OCI-M2 (cell line): ENCODE data around the gene WNT3A.

Experiments used
- DNase-seq: peaks from one replicate; lab custom pipeline; 2025; ENCODE audit not compliant: unreplicated experiment; lab: John Stamatoyannopoulos, UW

The WNT3A gene

DNA sequence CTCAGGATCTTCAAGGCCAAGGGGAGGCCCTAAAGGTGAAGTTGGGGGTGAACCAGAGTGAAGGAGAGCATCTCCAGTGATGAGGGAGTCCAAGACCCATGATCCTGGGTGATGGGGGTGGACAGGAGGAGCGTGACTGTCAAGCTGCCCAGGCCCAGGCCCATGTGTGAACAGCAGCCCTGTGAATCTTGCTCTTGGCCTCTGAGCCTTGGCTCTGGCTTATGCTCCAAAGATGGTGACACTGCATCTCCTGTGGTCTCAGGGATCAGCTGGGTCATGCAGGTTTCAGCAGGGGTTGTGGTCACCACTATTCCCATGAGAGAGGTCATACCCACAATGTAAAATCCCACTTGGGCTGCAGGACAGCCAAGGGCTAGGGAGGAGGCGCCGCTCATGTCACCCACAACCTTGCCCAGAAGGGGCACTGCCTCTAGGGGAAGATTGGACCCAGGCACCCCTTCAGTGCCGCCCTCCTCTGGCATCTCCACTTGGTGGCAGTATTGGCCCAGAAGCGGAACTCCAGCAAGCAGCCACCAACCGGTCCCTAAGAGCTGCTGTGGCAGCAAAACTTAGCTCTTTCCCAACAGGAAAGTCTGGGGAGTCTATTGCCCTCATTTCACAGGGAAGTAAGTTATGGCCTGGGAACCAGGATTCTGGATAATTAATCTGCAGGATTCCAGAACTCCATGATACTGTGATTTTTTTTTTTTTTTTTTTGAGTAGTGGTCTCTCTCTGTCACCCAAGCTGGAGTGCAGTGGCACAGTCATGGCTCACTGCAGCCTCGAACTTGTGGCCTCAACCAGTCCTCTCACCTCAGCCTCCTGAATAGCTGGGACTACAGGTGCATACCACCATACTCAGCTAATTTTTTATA, 7.5 kb upstream of the WNT3A start:
- DNase-seq: no peak

DNA sequence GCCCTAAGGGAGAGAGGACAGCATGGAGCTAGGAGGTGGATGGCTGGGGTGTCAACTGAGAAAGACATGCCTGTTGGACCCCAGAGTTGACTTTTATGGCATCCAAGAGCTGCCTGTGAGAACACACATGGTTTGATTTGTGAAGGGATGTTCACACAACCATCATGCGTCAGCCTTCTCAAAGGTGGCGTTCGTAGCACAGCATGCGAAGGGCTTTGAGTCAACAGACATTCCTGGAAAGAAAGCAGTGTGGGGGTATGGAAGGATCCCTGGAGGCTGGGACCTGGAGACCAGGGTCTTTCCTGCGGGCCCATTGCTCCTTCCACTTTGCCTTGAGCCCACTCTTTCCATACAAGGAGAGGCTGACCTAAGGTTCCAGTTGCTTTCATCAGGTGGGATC, 6.4 kb upstream of the WNT3A start:
- DNase-seq: no peak

DNA sequence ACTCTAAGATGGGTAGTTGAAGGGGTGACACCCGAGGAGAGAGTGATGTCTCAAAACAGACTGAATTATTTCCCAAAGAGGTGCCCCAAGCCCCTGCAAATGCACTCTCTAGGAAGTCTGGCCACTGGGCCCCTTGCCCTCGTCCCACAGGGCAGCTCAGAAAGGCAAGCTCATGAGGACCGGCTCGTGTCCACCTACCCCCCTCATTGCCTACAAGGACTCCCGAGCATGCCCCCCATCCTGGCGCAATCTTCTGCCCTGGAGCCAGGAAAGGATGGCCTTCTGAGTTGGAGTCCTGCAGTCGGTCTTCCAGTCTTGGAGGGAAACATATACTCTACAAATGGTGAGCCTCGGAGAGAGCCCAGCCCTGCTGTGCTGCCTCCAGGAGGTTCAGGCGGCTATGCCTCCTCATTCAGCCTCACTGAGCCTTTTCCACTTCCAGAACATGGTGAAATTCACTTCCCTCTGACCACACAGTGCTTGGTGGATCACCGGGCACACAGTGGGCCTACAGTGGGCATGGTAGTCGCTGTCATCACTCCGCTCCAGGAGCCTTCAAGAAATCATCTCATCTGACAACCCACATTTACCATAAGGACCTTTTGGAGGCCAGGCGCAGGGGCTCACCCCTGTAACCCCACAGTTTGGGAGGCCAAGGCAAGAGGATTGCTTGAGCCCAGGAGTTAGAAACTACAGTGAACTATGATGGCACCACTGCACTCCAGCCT, 5.8 kb upstream of the WNT3A start:
- no peak for DNase-seq

DNA sequence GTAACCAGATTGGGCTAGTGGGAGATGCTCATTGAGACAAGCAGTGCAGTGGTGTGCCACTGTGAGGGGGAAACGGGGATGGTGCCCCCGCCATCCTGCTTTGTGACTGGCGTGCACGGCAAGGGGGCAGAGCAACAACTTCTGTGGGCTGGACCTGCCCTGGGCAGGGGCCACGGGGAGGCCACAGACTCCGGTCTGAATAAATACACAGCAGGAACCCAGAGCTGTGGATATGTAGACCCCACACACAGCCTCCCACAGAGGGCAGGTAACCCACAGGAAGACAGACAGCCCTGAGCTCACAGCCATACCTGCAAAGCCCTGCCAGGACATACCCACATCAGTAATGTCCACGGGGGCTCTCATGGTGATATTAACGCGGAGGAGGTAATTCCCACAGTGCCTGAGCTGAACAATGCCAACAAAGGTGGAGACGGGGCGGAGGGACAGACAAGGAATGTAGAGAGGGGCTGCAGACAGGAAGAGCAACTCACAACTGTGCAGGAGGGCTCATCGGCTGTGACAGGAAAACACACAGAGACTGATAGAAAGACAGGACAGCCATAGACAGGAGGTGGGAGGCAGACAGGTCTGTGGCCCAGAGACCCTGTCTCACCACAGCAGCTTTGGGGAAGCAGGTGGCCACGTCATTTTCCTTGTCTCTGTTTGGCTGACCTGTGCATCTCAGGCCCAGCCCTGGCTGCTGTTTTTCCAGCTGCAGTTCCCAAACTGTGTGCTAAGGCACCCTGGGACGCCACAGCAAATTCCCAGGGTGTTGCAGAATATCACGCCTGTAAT, 4.9 kb upstream of the WNT3A start:
- no peak for DNase-seq

DNA sequence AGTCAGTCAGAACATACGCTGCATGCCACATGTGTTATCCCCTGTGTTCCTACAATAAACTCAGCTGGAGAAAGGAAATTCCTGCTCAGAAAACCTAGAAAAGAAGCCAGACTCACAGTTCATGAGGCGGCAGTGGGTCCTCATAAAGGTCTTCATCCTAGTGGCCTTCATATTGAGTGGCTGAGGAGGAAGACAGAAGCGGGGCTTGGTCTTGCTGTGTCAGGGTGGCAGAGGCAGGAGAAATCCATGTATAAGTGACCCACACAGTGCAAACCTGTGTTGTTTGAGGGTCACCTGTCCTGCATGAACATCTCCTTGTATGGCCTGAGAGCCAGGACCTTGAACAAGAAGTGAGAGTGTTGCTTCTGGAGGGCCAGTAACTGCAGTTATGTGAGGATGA, 4.0 kb upstream of the WNT3A start:
- DNase-seq: no peak

DNA sequence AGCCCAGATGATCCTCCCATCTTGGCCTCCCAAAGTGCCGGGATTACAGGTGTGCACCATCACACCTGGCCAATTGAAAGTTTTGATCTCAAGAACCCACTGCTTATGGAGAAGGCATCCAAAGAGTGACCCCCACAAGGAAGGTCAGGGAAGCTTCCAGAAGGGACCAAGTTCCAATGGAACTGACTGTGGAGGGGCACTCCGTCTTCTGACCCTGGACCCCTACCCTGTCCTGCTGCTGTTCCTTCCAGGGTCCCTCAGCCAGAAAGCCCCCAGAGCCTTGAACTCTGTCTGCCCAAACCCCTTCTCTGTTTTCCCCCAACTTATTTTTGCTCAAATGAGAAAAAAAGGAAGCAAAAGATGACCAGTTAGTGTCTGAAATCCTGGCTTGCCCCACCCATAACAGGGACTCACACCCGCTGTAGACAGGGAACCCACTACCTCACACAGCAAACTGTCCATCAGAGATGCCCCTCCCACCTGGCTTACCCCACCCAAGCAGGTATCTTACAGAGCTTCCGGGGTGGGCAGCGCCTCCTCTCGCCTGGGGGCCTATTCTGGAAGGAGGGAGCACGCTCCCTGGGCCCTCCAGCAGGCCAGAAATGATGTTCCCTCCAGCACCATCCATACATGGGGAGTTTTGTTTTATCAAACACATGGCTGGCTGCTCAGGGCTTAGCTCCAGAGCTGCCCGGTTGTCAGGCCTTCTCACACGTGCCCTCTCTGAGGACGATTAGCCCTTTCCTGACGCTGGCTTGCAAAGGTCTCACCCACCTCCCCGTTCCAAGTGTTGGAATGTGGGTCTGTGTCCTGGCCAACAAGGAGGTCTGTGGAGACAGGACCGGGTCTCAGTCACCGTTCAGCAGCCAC, 3.1 kb upstream of the WNT3A start:
- DNase-seq: no peak

DNA sequence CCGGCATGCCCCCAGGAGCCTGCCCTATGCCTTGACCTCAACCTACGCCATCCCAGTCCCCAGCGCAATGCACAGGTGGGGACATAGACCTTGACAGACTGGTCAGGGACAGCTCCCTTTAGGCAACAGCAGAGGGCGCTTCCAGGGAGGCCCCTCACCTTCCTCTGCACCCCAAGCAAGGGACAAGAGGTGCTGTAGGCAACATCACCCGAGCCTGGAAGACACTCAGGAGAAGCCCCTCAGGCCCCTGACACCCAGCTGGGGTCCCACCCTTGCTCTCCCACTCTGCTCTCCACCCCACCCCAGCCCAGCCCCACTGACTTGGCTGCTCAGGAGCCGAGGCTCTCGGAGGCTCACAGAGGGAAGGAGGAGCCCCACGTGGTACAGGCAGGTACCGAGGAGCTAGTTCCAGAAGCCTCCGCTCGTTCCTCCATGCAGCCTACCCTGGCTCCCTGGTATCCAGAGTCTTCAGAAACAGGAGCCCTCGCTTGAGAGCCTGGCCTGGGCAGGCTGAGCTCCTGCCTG, 2.4 kb upstream of the WNT3A start:
- no peak for DNase-seq

DNA sequence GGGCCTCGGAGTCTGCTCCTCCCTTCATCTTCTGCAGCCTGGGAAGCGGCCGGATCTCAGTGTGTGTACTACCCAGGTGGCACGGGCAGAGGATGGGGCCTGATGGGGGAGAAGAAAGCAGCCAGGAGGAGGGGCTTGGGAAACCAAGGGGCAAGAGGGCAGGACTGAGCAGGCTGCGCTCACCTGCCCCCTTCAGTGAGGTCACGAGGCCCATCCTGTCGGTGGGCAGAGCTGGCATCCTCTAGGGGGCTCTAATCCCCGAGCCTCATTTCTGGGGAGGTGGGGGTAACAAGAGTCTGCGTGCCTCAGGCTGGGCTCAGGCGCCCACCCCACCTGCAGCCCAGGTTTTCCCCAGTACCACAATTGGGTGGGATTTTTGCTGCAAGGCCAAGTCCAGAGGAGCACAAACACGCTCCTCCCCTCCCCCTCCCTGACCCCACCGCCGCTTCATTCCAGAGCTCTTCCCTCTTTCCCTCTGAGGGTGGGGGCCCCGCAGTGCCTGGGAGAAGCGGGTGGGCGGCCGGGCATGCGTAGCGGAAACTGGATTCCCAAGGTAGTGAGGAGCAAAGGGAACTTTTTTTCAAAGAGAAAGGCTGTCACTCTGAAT, 1.8 kb upstream of the WNT3A start:
- DNase-seq: no peak

DNA sequence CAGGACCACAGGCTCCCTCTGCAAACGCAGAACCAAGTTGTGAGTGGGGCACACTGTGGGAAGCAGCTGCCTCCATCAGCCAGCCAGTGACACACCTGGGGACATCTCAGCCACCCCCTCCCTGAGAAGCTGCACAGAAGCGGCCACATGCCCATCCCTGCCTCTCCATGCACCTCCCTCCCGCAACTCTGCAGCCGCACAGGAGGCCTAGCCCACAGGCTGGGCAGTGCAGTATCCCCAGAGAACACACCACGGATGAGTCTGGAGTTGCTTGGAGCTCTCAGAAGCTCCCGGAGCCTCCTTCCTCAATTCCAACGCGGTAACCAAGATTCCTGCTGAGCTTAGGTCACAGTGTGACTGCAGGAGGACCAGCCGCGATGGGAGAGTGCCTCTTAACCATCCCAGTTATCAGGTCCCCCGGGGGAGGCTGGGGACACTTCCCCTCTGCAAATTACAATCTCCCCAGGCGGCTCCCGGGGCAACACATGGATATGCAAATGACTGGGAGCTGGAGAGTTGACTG, 1.2 kb upstream of the WNT3A start:
- no peak for DNase-seq

DNA sequence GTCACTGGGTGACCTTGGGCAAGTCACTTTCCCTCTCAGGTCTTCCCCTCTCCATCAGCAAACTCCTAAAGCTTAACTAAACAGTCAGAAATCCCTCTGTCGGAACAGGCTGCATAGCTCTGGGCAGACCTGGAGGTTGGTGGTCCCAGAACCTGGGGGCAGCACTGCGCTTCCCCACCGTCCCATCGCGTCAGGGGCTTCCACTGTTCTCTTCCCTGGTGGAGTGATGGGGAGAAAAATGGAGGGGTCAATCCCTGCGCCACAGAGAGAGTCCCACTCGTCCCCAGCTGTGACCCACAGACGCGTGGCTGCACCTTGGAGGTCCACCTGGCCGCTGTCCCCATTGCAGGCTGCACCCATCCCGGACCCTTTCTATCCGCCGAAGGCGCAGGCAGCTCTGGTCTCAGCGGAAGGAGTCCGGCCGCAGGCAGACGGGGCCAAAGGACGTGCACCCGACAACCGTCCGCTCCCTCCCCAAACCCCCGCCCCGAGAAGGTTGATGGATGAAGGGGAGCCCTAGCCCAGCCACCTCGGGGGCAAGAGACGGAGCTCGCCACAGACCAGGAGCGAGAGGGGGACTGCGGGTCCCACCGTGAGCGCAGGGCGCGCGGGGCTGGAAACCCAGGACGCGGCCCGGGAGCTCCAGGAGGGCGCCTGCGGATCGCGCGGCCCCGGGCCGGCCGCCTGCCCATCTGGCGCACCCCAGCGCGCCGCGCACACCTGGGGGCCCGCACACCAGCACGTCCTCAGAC, 588 bp upstream of the WNT3A start:
- DNase-seq: no peak

DNA sequence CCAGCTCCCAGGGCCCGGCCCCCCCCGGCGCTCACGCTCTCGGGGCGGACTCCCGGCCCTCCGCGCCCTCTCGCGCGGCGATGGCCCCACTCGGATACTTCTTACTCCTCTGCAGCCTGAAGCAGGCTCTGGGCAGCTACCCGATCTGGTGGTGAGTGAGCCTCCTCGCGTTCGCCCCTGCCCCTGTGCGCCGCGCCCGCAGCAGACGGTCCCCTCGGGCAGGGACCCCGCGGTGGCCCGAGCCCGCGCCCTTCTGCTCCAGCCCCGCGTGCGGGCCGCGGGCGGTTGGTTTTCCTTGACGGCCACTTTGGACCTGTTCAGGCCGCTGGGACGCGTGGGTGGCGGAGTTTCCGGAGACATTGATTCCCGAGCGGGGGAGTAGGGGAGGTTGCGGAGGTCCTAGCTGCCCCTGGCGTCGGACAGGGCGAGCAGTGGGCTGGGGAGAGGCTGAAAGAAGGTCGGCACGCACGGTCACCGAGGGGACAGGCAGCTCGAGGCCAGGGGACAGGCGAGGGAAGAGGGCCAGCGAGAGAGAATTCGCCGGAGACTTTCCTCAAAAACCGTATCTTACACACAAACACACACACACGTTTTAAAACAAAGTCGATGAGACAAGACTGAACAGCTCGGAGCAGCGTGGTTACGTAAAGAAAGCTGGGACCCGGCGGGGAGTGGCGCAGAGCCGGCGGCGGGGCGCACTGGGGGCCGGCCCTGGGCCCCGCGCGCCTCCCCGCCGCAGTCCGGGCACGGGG, 427 bp downstream of the WNT3A start:
- DNase-seq: no peak

DNA sequence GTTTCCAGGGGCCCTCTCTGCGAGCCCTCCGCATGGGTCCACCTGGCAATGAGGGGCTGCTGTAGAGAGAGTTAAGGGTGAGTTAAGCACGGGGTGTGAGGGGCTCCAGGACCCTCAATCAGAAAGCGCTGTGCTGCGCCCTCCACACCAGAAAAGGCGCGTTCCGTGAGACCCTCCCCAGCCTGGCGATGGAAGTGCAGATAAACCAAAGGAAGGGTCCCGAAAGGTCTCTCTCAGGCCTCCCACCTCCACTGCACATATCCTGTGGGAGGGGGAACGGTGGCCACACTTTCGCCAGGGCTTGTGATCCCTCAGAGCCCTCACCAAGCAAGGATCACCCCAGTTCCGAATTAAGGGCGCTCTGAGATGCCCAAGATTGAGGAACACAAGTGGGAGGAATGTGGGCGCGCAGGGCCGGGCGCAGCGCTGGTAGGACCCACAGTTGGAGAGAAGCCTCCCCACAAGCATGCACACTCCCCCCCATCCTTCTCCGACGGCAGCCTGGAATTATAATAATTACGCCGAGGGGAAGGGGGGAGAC, 1.1 kb downstream of the WNT3A start:
- no peak for DNase-seq

DNA sequence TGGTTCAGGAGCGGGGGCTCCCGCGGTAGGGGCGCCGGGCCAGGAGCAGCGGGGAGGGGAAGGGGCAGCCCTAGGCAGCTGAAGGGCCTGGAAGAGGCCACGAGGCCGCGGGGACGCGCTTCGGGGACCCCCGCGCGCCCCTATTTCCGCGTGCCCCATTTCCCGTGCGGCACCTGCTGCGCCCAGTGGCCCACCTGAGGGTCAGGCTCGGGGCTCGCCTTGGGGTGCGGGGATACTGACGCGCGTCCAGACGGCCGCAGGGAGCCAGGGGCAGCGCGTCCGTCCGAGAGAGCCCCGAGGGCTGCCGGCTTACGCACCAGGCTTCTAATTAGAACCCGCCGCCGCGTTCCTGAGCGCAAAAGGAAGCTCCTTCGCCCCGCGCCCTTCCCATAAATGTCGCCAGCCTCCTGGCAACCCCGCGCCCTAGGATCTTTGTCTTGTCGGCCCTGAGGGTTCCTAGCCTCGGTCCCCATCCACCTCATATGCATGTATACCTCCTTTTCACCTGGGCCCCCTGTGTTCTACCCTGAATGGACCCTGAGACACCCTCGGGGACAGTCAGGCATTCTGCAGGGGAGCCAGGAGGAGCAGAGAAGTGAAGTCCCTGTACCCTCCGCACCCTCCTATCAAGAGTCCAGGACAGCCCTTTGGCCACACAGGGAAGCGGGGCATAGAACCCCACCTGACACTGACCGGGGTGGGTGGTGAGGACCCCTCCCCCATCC, 1.8 kb downstream of the WNT3A start:
- DNase-seq: no peak

DNA sequence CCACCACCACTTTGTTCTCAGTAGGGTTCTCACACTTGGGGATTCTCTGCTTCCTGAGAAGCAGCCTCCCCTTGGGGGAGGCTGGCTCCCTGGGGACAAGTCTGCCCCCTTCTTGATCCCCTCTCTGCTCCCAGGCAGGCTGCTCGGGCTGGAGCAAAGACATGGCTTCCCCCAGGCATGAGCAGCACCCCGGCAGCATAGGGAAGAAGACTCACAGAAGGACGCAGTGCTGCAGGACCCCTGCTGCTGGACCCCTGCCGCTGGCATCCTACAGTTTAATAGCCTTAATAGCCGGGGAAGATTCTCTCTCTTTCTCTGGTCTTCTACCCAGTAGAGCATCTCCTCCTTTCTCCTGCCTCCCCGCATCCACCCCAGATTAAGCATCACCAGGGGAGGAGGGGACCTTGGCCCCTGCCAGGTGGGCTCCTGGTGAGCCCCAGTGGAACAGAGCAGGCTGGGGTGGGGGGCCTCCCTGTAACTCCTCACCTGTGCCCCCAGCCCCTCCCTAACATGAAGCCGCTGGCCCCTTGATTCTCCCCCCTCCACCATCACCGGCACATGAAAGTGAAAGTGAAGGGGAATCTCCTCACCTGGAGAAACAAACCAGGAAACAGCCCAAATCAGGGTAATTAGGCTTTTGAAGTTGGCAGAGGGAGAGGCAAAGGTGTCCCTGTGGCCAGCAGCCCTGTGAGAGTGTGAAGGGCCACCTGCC, 2.5 kb downstream of the WNT3A start:
- DNase-seq: no peak

DNA sequence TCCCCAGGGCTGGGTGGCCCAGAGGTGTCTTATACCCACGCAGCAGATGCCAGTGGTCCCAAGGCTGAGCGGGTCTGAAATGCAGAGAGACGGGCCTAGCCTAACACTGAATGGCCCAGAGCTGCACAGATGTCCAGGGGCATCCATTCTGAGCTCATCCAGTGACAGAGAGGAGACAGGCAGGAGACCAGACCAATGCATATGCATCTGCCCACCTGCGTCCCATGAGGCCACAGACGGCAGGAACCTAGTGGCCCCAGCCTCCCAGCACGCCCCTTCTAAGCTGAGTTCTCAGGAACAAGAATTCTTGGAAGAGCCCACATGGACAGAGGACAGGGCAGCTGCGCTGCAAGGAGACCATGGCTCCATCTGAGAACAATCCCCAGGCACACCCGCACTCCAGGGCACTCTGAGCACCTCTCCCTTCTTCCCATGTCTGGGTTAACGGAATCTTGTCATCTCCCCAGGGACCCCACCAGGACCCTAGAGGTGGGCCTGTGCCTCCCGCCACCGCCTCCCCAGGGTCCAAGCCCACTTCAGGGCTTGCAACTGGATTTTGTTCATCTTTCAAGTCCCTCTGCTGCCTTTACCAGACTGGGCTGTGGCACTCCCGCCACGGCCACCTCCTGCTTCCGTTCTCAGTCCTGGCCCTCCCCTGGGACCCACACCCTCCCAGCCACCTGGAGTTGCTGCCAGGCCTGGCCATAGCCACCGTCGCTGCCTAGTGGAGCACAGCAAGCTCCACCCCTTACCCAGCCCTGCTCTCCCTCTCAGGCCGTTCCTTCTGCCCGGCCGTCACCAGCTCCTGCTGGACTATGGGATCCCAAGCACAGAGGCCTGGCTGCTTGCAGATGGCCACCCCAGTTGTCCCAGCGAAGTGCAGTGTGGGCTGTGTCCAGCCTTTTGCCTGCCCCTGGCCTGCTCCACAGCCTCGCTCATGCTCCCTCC, 3.3 kb downstream of the WNT3A start:
- no peak for DNase-seq

DNA sequence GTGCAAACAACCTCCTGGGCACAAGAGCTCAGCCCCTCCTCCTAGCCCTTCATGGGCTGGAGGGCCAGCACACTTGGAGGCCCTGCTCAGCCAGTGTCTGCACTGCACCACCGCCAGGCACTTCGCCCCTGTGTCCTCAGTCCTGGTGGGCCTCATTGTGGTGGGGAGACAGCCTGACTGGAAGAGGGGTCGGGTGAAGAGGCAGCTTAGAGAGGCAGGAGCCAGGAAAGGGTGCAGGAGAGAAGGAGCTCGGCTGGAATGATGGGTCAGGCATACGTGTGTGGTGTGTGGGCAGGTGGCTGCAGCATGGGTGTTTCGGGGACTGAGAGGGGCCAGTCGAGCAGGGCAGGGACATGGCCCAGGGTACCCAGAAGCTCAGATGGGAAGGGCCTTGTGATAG, 4.1 kb downstream of the WNT3A start:
- DNase-seq: no peak
